Measurements from ENCODE around the gene ELFN1.

ELFN1 gene

DNA sequence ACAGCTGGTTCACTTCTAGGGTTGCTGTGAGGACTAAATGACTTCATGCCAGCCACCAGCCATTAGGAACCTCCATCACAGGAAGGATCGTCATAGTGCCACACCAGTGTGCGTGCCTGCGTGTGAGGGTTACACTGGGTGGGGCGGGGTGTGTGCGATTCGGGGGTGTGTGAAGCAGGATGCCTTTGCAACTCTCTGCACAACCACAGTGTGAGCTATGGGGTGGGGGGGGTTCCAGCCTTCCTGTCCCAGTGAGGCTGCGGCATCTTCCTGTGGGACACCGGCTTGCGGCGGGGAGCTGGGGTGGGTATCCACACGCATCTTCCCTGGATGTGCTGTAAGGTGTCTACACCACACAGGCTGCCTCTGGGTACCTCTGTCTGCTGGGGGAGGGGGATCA, 6.9 kb upstream of the ELFN1 start:
- TF ChIP-seq GATA3 (IDR thresholded peaks at IDR 0.05; ENCODE audit: low read depth, low read length): no peak
- TF ChIP-seq GATA2 (IDR thresholded peaks at IDR 0.05; ENCODE audit: low read depth, low read length): no peak

- TF ChIP-seq GATA2 (IDR thresholded peaks at IDR 0.05; ENCODE audit: low read depth, low read length) (no peak), GATA3 (IDR thresholded peaks at IDR 0.05; ENCODE audit: low read depth, low read length) (no peak)
These were observed 6.0 kb upstream of the ELFN1 start for GRCh38 chr7:1663857-1664651.

DNA sequence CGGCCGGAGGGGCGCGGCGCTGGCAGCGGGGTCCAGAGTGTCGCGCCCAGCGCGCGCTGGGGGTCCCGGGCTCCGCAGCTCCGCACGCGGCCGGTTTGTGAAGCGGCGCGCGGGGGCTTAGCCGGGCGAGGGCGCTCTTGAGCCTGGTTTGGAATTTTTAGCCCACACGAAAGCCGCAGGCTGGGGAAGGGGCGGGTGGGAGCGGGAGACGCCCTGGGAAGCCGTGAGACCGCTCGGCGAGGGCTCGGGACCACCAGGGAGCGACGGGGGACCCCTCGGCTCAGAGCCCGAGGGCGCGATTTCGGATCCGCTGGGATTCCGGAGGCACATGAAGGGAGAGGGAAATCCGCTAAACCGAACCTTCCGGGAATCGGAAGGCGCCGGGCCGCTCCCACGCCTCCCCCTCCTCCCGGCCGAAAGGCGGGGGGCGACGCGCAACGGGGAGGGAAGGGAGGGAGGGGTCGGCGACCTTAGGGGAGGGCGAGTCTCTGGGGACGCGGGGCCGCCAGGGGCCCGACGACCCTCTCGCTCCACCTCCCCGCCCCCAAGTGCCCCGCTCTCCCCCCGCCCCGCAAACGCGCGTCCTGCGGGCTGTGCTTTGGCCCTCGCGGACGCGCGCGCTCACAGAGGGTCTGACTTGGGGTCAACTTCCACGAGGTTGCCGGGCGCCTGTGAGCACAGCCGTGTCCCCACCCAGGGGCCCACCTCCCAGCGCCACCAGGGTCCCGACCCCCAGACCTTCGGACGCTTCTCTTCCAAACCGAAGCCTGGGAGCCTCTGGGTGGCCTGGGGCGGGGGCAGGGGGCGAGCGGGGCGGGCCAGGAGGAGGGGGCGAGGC, 5.1 kb upstream of the ELFN1 start:
- TF ChIP-seq GATA2 (IDR thresholded peaks at IDR 0.05; ENCODE audit: low read depth, low read length) (no peak), GATA3 (IDR thresholded peaks at IDR 0.05; ENCODE audit: low read depth, low read length) (no peak)

GRCh38 chr7:1665549-1666316, 4.3 kb upstream of the ELFN1 start:
- TF ChIP-seq GATA3 (IDR thresholded peaks at IDR 0.05; ENCODE audit: low read depth, low read length) (no peak), GATA2 (IDR thresholded peaks at IDR 0.05; ENCODE audit: low read depth, low read length) (no peak)

- TF ChIP-seq GATA3 (IDR thresholded peaks at IDR 0.05; ENCODE audit: low read depth, low read length): no peak
- no peak for TF ChIP-seq GATA2 (IDR thresholded peaks at IDR 0.05; ENCODE audit: low read depth, low read length)
These were observed 3.7 kb upstream of the ELFN1 start for GRCh38 chr7:1666317-1666822.

DNA sequence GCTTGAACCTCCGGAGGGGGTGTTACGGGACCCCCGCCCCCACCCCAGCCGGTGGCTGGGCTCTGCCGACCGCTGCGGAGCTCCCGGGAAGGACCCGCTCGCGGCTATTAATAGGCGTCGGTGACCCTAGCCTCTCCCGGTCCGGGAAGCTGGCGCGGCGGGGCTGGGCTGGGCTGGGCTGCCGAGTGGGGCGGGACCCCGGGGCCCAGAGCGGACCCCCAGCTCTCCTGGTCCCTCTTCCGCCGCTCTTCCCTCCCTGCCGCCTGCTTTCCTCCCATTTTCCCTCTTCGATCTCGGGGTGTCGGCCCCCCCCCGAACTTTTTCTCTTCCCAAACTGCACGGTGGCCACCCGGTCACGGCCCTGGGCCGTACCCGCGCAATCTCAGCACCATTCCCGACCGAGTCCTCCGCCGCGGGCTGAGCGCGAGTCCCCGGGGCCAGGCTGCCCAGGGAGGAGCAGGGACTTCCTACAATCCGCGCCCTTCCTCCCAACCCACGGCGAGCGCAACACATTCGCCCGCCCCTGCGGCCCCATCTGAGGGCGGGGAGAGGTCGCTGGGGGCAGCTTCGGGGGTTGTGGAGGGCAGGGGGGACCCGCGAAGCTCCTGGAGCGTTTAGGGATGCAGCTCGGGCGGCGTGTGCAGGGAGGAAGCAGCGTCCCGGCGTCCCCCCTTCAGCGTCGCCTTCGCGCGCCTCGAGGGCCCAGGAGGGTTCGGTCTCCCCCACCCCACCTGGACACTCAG, 3.1 kb upstream of the ELFN1 start:
- no peak for TF ChIP-seq GATA3 (IDR thresholded peaks at IDR 0.05; ENCODE audit: low read depth, low read length)
- TF ChIP-seq GATA2 (IDR thresholded peaks at IDR 0.05; ENCODE audit: low read depth, low read length): no peak

- TF ChIP-seq GATA3 (IDR thresholded peaks at IDR 0.05; ENCODE audit: low read depth, low read length) (no peak), GATA2 (IDR thresholded peaks at IDR 0.05; ENCODE audit: low read depth, low read length) (no peak)
These were observed 2.3 kb upstream of the ELFN1 start for GRCh38 chr7:1667566-1668395.

GRCh38 chr7:1668396-1669063, 1.5 kb upstream of the ELFN1 start:
- no peak for TF ChIP-seq GATA2 (IDR thresholded peaks at IDR 0.05; ENCODE audit: low read depth, low read length)
- no peak for TF ChIP-seq GATA3 (IDR thresholded peaks at IDR 0.05; ENCODE audit: low read depth, low read length)

GRCh38 chr7:1669064-1669951, 769 bp upstream of the ELFN1 start:
- TF ChIP-seq GATA2 (IDR thresholded peaks at IDR 0.05; ENCODE audit: low read depth, low read length) (no peak), GATA3 (IDR thresholded peaks at IDR 0.05; ENCODE audit: low read depth, low read length) (no peak)

DNA sequence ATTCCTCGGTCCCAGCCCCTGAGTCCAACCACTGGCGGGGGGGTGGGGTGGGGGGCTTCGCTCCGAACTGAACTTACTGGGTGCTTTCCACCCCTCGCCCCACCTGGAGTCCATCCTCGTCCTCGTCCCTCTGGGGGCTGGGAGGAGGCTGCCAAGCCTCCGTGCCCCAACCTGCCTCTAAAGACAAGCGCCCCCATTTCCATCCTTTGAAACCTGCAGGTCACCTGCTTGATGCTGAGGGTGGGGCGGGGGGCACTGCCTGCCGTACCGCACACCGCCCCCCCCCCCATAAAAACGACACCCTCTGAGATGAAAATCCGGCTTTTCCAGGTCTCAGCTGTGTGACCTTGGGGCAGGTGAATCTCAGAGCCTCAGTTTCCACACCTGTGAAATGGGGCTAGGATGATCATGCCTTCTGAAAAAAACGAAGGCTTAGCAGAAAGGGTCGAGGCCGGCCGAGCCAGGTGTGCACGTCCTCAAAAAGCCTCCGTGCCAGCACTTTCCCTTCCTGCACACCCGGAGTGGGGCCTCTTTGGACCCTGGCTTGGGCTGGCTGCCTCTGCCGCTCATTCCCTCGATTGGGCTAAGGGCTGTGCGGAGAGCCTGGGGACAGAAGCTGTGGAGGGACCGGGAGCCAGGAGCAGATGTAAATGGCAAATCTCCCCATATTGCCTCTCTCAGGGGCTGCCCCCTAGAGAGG, 967 bp downstream of the ELFN1 start:
- TF ChIP-seq GATA2 (IDR thresholded peaks at IDR 0.05; ENCODE audit: low read depth, low read length) (no peak), GATA3 (IDR thresholded peaks at IDR 0.05; ENCODE audit: low read depth, low read length) (no peak)

Data from SH-SY5Y (cell line).